Dedifferentiated amniotic fluid mesenchymal stem cell (primary cell): ENCODE measurements around the gene SCUBE2.
A peak's percentile ranks its signal among the peaks of the same experiment; 100 is the strongest.

Source experiments
- DNase-seq: peaks from one replicate; pipeline ENCODE4 v3.0.0-alpha.2; 2016; ENCODE audit errors: extremely low spot score

The SCUBE2 gene

DNA sequence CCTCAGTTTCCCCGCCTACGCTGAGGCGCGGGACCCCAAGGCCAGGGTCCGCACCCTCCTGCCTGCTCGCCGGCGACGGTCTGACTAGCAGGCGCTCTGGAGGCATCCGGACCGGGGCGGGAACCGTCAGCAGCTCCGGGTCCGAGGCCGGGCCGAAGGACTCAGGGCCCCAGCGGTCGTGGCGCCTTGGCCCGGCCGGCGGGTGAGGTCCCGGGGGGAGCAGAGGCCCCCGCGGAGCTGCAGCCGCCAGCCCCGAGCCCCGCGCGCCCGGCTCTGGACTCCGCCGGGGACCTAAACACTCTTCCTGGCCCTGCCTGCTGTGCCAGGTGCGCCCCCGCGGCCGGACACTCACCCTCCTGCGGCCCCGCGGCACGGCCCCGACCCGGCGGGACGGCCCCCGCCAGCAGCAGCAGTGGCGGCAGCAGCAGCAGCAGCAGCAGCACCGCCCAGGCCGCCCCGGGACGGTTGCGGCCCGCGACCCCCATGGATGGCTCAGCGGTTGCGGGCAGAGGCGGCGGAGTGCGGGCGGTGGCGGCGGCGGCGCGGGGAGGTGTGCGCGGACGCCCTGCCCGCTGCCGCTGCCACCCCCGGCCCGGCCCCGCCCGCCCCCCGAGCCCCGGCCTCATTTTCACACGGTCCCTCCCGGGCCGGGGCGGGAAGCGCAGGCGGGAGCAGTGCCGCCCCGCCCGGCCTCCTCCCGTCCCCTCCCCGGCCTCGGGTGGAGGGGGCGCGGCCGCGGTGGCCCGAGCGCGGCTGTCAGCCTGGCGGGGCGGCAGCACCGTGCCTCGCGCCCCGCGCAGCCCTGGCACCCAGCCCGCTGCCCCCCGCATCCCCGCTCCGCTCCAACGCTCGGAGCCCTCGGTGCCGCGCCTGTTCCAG lies at the start of gene SCUBE2:
Gene SCUBE2, minus strand, starts transcription at position 556 of the 879 bp plus-strand sequence. Its CDS starts 71 bp downstream, at position 485.
- DNase-seq, result no peak

DNA sequence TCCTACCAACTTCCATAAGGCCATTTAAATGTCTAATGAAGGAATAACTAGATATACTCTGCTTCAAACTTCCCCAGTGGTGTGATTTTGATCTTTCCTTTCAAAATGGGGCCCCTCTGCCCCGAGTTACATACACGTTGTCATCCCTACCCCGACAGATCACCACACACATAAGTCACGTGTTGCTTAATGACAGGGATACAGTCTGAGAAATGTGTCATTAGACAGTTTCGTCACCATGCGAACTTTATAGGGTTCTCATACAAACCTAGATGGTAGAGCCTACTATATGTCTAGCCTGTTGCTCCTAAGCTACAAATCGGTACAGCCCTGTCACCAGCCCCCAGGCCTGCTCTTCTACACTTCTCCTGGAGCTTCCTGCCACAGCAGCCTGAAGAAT lies 49.8 kb upstream of the SCUBE2 start:
- DNase-seq, result no peak

DNA sequence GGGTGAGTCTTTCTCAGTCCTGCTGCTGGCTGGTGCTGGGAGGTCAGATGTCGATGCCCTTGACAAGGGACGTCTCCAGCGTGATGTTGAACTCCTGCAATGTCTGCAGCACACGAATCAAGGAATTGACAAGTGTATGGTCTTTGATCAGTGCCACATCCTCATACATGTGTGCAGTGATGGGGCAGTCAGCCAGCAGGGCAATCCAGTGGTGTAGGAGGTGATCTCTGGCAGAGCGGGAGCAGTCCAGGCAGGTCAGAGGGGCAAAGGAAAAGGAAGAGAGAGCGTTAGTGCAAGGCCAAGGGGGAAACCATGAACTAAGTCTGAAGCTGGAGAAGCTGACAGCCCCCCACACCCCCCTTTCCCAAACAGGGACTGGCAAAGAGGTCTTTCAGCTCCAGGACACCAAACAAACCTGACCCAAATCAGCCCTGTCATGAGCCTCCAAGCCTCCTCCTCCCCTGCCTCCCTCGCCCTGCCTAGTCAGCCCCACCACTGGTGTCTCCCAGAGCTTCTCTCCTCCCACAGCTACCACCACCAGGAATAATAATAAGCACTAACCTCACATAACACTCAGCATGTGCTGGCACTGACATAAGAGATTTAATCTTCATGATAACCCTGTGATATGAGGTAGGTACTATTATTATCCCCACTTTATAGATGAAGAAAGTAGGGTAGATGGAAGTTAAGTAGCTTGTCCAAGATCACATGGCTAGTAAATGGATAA lies 48.4 kb upstream of the SCUBE2 start:
- no peak for DNase-seq

DNA sequence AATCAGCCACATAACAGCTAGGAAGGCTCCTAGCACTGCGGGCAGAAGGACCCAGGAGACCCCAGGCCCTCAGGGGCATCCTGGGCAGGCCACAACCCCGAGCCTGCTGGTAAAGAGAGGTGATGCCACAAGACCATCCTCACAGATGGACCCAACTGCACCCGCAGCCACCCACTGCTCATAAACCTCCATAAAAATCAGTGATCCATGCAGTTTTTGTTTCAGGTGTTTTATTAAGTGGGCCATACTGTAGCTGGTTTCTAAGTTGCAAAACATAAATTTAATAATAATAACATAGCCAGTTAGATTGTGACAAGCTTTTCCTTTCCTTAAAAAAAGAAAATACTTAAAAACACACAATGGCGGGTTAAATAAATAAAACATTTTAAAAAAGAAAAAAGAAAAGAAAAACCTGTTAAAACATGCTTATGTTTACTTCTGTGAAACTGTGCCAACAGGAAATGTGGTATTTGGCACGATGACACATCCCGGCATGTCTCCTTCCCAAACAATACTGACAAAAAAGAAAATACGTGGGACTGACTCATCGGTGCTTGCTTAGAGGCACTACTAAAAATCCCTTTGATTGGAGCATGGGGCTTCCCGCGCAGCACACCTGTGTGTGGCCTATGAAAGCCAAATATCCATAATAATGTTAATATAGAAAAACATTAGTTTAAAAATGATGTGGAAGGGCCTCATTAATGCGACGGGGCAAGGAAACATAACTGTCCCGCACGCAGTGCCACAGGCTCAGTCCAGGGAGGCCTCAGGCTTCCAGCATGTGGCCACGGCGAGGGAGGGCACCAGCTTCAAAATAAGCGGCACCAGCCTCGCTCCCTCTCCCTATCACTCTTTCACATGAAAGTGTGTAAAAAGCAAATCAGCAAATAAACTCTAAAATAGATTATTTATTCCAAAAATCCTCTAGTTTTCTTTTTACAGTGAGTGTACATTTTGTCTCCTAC lies 47.5 kb upstream of the SCUBE2 start:
- DNase-seq, result peak; percentile 52

DNA sequence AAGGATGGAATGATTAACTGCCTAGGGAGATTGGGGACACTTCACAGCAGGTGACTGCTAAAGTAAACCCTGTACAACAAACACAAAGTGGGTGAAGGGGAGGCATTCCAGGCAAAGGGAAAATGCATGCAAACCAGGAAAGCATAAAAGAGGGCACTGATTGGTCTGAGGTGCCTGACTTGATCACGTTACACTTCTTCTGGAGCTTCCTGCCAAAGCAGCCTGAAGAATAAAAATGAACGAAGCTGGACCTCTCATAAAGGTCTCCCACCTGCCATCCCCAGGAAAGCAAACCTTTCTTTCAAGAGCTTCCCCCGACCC lies 46.7 kb upstream of the SCUBE2 start:
- no peak for DNase-seq

GRCh38 chr11:9137293-9138132 lies 46.1 kb upstream of the SCUBE2 start:
- peak; percentile 55 for DNase-seq

DNA sequence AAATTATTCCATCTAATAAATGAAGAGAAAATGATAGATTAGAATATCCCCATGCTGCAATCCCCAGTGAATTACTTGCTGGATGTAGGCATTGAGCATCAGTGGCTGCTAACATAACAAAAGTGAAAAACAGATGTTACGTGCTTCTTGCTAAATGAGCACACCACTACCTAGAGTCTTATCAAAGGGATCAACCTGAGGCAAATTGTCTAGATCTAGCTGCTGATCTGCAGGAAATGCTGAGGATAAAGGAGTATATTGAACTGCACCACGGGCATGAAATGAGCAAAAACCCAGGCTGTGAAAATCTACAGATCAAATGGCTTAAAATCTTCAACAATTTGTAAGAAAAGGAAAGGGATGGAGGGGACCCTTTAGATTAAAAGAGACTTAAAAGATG lies 45.3 kb upstream of the SCUBE2 start:
- no peak for DNase-seq

DNA sequence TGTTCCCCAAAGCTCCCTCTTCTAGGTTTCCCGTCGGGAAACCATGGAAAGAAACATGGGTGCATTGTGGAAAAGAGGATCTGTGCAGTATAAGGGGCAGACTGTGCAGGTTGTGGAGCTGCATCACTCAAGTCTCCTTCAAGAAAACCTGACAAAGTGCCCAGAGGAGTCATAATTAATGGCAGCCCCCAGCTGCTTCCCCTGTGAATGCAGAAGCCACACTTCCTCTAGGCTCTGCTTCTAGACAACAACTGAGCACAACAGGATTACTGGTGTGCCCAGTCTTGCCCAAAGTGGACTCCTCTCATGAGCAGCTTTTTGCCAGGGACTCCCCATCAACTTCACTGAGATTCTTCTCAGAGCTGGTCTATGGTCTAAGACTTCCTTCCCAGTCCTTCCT lies 42.6 kb upstream of the SCUBE2 start:
- no peak for DNase-seq

DNA sequence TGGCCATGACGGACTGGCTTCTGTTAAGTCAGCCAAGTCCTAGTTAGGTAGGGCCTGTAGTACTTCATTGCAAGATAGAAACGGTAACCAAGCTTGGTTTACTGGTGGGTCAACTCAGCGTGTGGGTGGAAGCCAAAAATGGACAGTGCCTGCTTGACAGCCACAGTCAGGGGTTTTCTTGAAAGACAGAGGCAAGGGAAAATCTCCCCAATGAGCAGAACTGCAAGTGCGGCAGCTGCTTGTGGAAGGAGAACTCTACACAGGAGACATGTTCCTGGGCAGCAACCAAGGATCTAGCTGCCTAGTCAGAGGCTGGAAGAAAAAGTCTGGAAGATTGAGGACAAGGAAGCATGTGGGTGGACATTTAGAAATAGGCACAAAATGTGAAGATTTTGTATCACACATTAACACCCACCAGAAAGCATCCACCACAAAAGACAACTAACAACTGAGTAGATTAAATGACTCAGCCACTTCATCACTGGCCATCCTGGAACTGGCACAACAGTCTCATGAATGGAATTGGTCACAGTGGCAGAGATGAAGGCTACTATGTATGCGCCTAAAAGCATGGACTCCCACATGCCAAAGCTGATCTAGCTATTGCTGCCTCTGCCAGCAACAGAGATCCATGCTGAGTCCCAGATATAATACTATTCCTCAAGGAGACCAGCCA lies 40.9 kb upstream of the SCUBE2 start:
- no peak for DNase-seq

- DNase-seq, result no peak
These were observed 38.9 kb upstream of the SCUBE2 start for GRCh38 chr11:9130297-9130696.

DNA sequence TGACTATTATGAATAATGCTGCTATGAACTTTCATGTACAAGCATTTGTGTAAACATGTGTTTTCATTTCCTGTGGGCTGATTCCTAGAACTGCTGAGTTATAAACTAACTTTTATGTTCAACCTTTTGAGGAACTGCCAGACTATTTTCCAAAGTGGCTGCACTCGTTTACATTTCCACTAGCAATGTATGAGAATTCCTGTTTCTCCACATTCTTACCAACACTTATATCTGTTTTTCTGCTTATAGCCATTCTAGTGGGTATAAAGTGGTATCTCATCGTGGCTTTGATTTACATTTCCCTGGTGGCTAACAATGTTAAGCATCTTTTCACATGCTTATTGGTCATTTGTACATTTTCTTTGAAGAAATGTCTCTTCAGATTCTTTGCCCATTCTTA lies 35.2 kb upstream of the SCUBE2 start:
- no peak for DNase-seq

DNA sequence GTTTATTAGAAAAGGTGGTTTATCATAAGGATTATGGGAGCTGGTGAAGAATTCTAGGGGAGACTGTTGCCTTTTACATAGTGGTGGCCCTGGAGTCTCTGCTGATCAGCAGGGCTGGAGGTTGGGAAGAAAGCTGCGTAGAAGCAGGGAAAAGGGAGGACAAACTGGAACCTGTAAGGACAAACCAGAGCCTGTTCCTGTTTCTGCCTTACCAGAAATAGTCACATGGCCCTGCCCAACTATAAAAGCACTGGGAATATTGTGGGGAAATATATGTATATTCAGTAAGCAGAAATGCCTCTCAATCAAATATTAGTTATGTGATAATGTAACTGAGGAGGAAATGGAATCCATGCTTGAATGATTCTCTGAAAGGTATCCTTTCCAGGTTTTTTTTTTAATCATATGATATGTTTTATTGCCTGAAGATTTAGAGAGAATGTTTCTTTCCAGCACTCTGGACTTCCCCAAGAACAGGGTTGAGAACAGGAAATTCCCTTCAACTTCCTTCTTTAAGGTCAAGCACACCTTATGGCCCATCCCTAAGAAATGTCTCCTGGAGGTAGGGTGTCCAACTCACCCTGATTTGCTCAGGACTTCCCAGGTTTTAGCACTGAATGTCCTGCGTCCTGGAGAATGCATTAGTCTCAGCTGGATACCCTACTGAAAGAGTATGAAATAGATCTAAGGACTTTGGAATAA lies 33.9 kb upstream of the SCUBE2 start:
- DNase-seq, result no peak

DNA sequence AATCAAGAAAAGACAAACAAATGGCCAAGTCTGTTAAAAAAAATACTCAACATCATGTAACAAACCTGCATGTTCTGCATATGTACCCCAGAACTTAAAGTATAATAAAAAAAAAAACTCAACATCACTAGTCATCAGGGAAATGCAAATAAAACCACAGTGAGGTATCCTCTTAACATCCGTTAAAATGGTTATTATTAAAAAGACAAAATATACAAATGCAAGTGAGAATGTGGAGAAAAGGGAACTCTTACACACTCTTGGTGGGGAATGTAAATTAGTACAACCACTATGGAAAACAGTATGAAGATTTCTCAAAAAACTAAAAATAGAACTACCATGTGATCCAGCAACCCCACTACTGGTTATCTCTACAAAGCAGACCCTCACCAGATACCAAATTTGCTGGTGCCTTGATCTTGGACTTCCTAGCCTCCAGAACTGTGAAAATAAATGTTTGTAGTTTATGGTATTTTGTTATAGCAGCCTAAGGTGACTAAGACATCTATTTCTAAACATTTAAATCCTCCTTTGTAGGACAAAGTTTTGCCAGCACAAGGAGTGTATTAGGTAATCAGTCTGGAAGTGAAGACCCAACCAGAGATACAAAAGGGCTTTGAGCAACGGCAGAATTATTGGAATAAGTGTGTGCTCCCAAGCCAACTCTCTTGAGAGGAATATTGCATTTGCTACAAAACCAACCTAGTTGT lies 32.4 kb upstream of the SCUBE2 start:
- DNase-seq, result no peak

GRCh38 chr11:9121469-9121796 lies 30.0 kb upstream of the SCUBE2 start:
- DNase-seq, result no peak

DNA sequence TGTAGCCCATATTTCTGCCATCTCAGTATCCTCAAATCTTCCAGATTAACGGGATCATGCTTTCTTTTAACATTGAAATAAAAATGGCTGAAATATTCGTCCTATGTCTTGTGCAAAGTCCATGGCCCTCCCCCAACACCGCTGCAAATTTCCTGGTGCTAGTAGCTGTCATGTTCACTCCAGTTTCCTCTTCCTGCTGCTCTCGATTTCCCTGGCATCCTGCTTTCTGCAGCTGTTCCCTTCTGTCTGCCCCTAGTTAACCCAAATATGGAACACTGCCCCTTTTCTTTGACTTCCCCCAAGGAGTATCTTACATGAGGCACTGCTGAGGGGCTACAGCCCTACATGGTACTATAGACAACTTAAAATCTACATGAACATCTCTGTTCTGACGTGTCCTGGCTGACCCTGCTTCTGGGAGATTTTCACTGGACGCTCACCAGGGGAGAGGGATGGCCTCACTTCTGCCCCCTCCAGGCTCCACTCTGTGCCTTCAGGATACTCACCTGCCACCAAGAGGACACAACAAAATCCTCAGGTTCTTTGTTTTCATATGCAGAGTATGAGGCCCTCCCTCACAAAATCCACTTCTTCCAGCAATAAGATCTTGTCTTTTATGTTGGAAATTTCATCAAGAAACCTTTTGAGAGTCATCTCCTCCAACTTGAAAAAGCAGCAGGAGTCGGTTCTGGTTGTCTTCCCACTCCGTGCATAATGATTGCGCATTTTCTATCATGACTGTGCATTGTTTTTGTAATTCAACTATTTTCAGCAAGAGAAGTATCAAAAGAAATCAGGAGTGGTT lies 29.5 kb upstream of the SCUBE2 start:
- no peak for DNase-seq

DNA sequence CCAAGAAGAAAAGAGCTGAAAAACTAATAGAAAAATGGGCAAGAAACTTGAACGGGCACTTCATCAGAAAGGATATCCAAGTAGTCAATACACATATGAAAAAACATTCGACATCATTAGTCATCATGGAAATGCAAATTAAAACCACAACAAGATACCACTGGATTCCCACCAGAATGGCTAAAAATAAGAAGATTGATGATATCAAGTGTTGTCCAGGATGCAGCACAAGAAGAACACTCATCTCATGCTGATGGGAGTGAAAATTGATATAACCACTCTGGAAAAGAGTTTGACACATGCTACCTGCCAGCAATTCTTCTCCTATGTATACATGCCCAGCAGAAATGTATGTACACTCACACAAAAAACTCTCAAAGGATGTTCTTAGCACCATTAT lies 26.9 kb upstream of the SCUBE2 start:
- no peak for DNase-seq

DNA sequence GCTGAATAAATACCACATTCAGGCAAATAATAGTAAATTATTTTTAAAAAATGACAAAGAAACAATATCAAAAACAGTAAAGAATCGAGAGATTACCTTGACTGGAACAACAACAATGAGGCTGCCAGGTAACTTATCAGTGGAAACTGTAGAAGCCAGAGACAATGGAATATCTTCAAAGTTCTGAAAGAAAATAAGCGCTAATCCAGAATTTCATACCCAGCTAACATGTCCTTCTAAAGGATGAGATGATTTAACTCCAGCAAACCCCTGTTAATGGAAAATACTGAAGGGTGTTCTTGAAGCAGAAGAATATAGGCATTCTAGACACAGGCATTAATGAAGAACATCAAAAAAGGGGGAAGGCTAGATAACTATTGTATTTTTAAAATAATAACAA lies 20.7 kb upstream of the SCUBE2 start:
- no peak for DNase-seq

GRCh38 chr11:9109858-9110731 lies 18.7 kb upstream of the SCUBE2 start:
- DNase-seq, result no peak
